Urothelium cell line (cell line): ENCODE data around the gene SDR42E2.
"Not testable (repeated sequence)": the region's sequence is repeated elsewhere in the genome, so short reads cannot be mapped to it uniquely, and the experiment has no call there.

Experiments used
- DNase-seq: peaks from one replicate; pipeline ENCODE4 v3.0.0; 2011; ENCODE audit warnings: low spot score, mixed read lengths
- FAIRE-seq: peaks from 2 replicates; lab custom pipeline; 2011; peaks lifted over from hg19 to GRCh38; lab: Jason Lieb, UNC

Gene SDR42E2

GRCh38 chr16:22210285-22210684 lies 48.0 kb downstream of the SDR42E2 start:
- DNase-seq (no peak), FAIRE-seq (no peak)

GRCh38 chr16:22210854-22211253 lies 48.5 kb downstream of the SDR42E2 start:
- FAIRE-seq (no peak), DNase-seq (no peak)

DNA sequence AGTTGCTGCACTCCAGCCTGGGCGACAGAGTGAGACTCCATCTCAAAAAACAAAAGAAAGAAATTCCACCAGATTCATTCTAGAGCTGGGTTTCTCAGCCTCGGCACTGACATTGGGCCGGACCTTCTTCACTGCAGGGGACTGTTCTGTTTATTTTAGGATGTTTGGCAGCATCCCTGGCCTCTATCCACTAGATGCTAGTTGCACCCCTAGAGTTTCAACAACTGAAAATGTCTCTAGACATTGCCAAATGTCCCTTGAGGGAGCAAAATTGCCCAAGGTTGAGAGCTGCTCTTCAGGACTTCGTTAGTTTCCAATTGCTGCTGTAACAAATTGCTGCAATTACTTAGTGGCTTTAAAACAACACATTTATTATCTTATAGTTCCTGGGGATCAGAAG lies 50.9 kb downstream of the SDR42E2 start:
- DNase-seq = no peak
- FAIRE-seq = no peak

- FAIRE-seq = no peak
- DNase-seq = no peak
These were observed 51.5 kb downstream of the SDR42E2 start for GRCh38 chr16:22213801-22214200.

DNA sequence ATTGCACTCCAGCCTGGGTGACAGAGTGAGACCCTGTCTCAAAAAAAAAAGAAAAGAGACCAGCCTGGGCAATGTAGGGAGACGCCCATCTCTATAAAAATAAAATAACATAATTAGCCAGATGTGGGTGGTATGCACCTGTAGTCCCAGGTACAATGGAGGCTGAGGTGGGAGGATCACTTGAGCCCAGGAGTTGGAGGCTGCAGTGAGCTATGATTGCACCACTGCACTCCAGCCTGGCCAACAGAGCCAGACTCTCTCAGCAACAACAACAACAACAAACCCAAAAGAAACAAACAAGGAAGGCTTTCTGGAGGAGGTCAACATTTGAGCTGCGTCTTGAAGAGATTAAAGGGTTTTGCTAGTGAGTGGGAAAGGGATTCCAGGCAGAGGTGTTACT lies 52.1 kb downstream of the SDR42E2 start:
- no peak for DNase-seq
- no peak for FAIRE-seq

GRCh38 chr16:22214889-22215288 lies 52.6 kb downstream of the SDR42E2 start:
- FAIRE-seq = no peak
- no peak for DNase-seq

GRCh38 chr16:22216191-22216831 lies 54.0 kb downstream of the SDR42E2 start:
- FAIRE-seq (no peak), DNase-seq (no peak)

- DNase-seq, FAIRE-seq: not testable (repeated sequence)
These were observed 54.5 kb downstream of the SDR42E2 start for GRCh38 chr16:22216832-22217225.

GRCh38 chr16:22217890-22218730 lies 55.8 kb downstream of the SDR42E2 start:
- FAIRE-seq (no peak), DNase-seq (no peak)

DNA sequence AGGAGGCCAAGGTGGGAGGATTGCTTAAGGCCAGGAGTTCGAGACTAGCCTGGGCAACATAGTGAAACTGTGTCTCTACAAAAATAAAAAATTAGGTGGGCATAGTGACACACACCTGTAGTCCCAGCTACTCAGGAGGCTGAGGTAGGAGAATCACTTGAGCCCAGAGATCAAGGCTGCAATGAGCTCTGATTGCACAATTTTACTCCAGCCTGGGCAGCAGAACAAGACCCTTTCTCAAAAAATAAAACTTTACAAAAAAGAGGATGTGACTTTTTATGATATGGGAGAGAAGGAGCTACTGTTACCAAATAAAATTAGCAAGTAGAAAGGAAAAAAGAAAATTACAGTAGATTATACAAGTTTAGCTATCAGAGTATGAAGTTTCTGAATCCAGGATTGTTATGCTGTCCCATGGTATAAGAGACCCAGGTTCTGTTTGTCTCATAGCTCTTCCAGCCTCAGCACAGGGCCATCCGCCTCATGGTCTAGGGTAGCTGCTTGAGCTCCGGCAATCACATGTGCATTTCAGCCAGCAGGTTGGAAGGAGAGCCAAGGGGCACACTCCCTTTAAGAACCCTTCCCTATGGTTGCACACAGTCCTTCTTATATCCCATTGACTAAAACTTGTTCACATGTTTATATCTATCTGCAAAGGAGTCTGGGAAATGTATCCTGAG lies 57.2 kb downstream of the SDR42E2 start:
- DNase-seq = no peak
- FAIRE-seq = no peak

DNA sequence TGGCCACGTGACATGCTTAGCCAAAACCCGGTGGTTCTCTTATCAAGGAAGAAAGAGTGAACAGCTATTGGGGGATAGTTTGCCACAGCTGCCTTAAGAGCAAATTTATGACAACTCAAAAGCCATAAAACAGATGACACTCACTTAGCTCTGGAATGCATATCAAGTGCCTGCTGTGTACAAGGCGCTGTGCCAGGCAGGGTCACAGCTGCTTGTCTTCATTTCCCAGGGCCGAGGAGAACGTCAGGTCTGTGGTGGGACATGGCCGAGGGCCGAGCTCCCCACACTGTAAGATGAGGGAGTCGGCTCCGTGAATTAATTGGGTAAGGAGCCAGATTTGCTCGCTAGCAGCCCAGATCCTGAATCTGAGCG lies 57.7 kb downstream of the SDR42E2 start:
- DNase-seq = no peak

DNA sequence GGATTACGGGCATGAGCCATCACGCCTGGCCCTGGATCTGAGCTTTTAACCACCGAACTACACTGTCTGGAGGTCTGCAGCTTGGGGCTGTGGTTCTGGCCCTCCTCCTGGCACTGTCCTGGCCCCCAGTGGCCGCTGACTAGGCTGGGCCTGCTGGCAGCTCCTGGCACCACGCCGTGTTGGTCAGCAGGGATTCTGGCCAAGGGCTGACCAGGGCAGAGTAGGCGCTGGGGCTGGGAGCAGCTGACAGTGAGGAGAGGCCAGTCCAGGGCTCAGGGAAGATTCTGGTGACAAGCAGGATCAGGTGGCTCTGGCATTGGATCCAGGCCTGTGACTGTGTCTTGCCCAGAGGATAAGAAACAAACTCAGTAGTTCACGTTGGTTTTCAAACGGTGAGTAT lies 58.4 kb downstream of the SDR42E2 start:
- no peak for DNase-seq

More for the DNA sequence above, 57.7 kb downstream of the SDR42E2 start:
- no peak for FAIRE-seq

GRCh38 chr16:22222006-22222405 lies 59.7 kb downstream of the SDR42E2 start:
- DNase-seq (no peak), FAIRE-seq (no peak)

More for the DNA sequence above, 58.4 kb downstream of the SDR42E2 start:
- no peak for FAIRE-seq

- no peak for FAIRE-seq
- no peak for DNase-seq
These were observed 60.7 kb downstream of the SDR42E2 start for GRCh38 chr16:22222998-22223397.

DNA sequence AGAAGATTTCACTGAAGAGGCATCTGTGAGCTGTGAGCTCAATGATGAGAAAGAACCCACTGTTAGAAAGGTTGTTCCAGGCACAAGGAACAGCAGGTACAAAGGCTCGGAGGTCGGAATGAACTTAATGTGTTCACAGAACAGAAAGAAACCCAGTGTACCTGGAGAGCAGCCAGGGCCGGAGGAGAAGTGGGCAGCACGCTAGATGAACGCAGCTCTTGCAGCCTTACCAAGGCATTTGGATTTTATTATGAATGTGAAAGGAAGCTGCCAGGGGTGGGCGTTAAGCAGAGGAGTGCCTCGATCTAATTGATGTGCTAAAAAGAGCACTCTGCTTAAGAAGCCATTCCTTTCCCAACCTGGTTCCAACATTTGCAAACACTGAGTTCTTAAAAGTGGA lies 62.8 kb downstream of the SDR42E2 start:
- FAIRE-seq = no peak

DNA sequence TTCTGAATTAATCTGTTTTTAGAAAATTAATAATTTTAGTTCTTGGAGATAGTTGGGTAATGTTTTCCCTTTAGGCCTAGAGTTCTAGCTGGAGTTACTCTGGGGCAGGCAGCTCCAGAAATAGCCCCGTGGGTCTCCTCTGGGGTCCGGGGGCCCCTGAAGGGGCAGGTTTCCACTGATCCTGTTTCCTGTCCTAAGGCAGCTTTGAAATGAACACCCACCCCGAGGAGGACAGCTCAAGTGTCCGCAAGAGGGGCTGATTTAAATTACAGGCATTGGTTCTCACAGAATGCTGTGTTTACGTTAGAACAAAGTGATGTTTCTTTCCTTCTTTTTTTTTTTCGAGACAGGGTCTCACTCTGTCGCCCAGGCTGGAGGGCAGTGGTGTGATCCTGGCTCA lies 67.6 kb downstream of the SDR42E2 start:
- DNase-seq (no peak), FAIRE-seq (no peak)

More for the DNA sequence above, 62.8 kb downstream of the SDR42E2 start:
- DNase-seq = no peak

DNA sequence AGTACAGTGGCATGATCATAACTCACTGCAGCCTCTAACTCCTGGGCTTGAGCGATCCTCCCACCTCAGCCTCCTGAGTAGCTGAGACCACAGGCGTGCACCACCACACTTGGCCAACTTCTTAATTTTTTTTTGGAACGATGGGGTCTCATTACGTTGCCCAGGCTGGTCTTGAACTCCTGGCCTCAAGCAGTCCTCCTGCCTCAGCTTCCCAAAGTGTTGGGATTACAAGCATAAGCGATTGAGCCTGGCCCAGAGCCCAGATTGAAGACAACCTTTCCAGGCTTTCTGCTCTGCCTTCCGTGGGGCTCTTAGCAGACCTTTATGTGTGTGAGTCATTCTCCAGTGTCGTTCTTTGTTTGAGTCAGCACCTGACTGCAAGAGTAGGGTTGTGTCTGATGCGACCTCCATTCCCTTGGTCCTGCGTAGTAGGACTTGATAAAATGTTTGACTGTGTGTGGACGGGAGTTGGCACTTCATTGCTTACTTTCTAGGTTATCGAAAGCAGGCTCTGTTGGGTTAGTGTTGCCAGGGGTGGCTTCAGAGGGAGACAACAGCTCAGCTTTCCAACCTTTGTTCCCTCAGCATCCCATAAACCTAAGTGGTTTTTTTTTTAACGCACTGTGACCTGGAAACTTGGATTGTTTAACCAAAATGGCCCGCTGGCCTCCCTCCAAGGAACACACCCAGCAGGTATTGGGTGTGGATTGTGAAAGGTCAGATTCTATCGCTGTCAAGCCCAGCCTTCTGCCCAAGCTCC lies 70.2 kb downstream of the SDR42E2 start:
- DNase-seq (peak; percentile 65), FAIRE-seq (no peak)

DNA sequence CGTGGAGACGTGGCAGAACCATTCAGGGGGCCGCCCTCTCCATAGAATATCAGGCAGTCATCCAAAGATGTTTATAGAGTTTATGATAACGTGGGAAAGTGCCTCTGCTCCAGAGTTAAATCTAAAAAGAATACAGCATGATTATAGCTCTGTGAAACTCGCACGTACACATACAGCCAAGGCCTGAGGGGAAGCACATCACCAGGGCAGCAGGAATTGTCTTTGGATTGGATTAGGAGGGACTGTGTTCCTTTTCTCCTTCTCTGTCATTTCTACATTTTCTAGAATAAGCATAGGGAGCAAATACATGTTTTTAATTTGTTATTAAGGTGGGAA lies 70.7 kb downstream of the SDR42E2 start:
- DNase-seq = no peak
- FAIRE-seq = no peak

GRCh38 chr16:22235839-22236745 lies 73.8 kb downstream of the SDR42E2 start:
- no peak for DNase-seq
- no peak for FAIRE-seq

DNA sequence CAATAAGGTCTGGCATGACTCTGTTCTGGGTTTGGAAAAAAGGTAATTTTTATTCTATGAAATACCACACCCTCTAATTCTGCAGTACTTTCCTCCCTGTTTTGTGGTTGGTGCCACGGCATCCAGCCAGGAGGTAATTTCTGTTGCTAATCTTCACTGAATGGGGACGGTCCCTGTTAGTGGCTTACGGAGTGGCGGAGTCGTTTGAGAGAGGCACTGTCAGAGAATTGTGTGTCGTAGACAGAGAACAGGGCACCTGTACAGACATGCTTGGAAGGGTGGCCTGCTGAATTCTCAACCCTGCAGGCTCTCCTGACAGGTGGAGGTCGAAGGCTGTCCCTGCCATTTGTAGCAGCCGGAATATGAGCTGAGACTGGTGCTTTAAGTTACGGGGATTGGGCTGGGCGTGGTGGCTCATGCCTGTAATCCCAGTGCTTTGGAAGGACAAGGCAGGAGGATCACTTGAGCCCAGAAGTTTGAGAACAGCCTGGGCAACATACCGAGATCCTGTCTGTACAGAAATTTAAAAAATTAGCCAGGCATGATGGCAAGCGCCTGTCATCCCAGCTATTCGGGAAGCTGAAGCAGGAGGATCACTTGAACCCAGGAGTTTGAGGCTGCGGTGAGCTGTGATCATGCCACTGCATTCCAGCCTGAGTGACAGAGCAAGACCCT lies 77.0 kb downstream of the SDR42E2 start:
- DNase-seq (no peak), FAIRE-seq (no peak)
